Left lung (tissue), 10 donors: Measurements from ENCODE around the gene SYPL2. TPM values are rescaled to one million over a fixed set of nuclear protein-coding genes. Genes with fewer than 3 reads are reported as not detected.
"Not testable (repeated sequence)": the region's sequence is repeated elsewhere in the genome, so short reads cannot be mapped to it uniquely, and the experiment has no call there.

Source experiments
- ATAC-seq: fragments of 200-7000 bp; cut with Tn5 transposase; one replicate; pipeline ENCODE4 v1.9.1; 2020; ENCODE audit warnings: moderate library complexity
- DNase-seq, 4 donors: peaks; one replicate each; pipeline ENCODE4 v3.0.0-alpha.2; 2013 to 2020
- H3K27ac ChIP-seq, 2 donors: fragments of 200-600 bp; sonication (generic) in 1 of 2; one replicate each; pipeline versions ENCODE4 v1.5.0 to v1.8.0; 2020 to 2021
- H3K27me3 ChIP-seq, 2 donors: fragments of 200-600 bp; sonication (generic) in 1 of 2; one replicate each; pipeline versions ENCODE4 v1.5.0 to v1.8.0; 2020 to 2021
- H3K36me3 ChIP-seq, 2 donors: fragments of 200-600 bp; sonication (generic) in 1 of 2; one replicate each; pipeline versions ENCODE4 v1.5.0 to v1.8.0; 2020 to 2021
- H3K4me1 ChIP-seq, 2 donors: fragments of 200-600 bp; one replicate each; pipeline ENCODE4 v1.8.0; 2021
- H3K4me3 ChIP-seq, 2 donors: fragments of 200-600 bp; sonication (generic) in 1 of 2; one replicate each; pipeline versions ENCODE4 v1.5.0 to v1.8.0; 2020 to 2021; ENCODE audit warnings: mild to moderate bottlenecking in 1 of 2
- H3K9me3 ChIP-seq, 2 donors: fragments of 200-600 bp; sonication (generic) in 1 of 2; one replicate each; pipeline versions ENCODE4 v1.5.0 to v1.8.0; 2020 to 2021
- intact Hi-C, 2 donors: fragments of 100-400 bp; cut with DNase I; formaldehyde crosslinking; loops; one replicate each; pipeline versions ENCODE4 v1.11.2 to v1.14.2; 2022
- polyA plus RNA-seq, 6 donors: library from polyadenylated mRNA; unstranded; fragments of 120-200 nt; gene quantifications; one replicate each; pipeline ENCODE4 v1.2.1, GENCODE V29; 2013; ENCODE audit not compliant: insufficient read length in 6 of 6
- total RNA-seq, 2 donors: library from RNA; stranded (reverse); fragmentation: NEBNext Ultra II Directional; extraction: Animal tissue kit (Norgen Biotek cat#: 25700); gene quantifications; one replicate each; pipeline ENCODE4 v1.2.1, GENCODE V29; 2021
- TF ChIP-seq, protein P1 (sequence below), 2 donors: fragments of 200-600 bp; sonication (generic) in 1 of 2; IDR thresholded peaks; one replicate each; pipeline versions ENCODE4 v1.5.0 to v1.8.0; 2021; ENCODE audit warnings: antibody characterized with exemption in 2 of 2
- donor health status: DM: no; HTN: yes; CAD: no.
- donor health status: DM: no; HTN: no; CAD: no.

Gene SYPL2
- total and polyA plus RNA-seq, 8 donors: 0.14 to 4.5 (median 0.28) TPM

DNA sequence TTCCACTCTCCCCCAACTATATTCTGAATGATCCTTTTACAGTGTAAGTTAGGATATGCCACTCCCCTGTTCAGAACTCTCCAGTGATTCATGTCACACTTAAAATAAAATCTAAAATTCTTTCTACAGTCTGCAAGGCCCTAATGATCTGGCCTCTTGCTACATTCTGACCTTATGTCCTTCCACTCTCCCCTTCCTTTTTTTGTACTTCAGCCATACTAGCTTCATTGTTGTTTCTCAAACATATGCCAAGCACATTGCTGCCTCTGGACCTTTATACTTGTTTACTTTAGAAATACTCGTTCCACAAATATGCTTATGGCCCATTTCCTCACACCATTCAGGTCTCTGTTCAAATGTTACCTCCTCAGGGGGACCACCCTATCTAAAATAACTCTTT, 25.3 kb upstream of the SYPL2 start:
- DNase-seq (no peak), ATAC-seq (no peak)
- Histone ChIP-seq H3K27me3 (peaks cover 0 to 27% of the 10 kb centered on the region in 2 donors), H3K36me3 (no peaks in the 10 kb centered on the region), H3K4me3 (no peak overlapping the region), H3K9me3 (no peaks in the 10 kb centered on the region), H3K27ac (no peak overlapping the region), H3K4me1 (no peaks in the 10 kb centered on the region)
- intact Hi-C loops: no loop called here
- TF ChIP-seq, protein P1, sequence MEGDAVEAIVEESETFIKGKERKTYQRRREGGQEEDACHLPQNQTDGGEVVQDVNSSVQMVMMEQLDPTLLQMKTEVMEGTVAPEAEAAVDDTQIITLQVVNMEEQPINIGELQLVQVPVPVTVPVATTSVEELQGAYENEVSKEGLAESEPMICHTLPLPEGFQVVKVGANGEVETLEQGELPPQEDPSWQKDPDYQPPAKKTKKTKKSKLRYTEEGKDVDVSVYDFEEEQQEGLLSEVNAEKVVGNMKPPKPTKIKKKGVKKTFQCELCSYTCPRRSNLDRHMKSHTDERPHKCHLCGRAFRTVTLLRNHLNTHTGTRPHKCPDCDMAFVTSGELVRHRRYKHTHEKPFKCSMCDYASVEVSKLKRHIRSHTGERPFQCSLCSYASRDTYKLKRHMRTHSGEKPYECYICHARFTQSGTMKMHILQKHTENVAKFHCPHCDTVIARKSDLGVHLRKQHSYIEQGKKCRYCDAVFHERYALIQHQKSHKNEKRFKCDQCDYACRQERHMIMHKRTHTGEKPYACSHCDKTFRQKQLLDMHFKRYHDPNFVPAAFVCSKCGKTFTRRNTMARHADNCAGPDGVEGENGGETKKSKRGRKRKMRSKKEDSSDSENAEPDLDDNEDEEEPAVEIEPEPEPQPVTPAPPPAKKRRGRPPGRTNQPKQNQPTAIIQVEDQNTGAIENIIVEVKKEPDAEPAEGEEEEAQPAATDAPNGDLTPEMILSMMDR (IDR thresholded peaks at IDR 0.05): no peak

DNA sequence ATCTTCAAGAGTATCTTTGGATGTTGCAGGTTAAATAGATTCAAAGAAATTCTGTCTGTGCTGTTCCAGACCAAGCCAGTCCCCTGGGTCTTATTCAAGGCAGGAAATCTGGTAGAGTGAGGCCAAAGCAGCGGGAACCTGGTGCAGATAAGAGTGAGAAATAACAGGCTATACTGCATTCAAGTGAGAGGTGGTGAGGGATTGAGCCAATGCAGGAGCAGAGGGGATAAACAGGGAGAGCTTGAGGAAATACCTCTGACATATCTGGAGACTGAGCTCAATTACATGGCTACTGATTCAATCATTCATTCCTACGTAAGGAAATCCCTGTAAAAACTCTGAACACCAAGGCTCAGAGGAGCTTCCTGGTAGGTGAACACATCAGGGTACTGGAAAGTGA, 22.9 kb upstream of the SYPL2 start:
- ATAC-seq: no peak
- Histone ChIP-seq H3K27ac (no peak overlapping the region), H3K27me3 (peaks cover 0 to 48% of the 10 kb centered on the region in 2 donors), H3K4me3 (no peak overlapping the region), H3K36me3 (no peaks in the 10 kb centered on the region), H3K4me1 (no peaks in the 10 kb centered on the region), H3K9me3 (no peaks in the 10 kb centered on the region)
- intact Hi-C loops: no loop called here
- TF ChIP-seq, protein P1 (IDR thresholded peaks at IDR 0.05): no peak
- no peak for DNase-seq

DNA sequence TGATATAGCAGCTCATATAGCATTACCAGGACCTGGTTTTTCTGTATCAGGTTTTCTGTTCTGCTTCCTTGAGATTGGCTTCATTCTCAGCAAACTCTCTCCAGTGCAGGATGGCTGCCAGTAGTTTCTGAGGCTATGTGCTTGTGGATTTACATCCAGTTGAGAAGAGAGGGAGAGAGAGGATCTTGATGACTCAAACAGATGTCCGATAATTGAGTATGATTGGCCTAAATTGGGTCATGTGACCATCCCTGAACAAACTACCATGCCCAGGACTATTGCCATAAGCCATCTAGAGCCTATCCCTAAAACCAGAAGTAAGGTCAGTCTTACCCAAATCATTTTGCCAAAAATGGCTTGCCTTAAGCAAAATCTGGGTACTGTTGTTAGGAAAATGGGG, 22.0 kb upstream of the SYPL2 start:
- no peaks in the 10 kb centered on the region for H3K36me3 ChIP-seq
- DNase-seq (no peak), ATAC-seq (no peak)
- TF ChIP-seq, protein P1 (IDR thresholded peaks at IDR 0.05): no peak
- intact Hi-C loops: no loop called here
- no peak overlapping the region for H3K27ac ChIP-seq
- H3K9me3 ChIP-seq: no peaks in the 10 kb centered on the region
- H3K4me1 ChIP-seq: no peaks in the 10 kb centered on the region
- no peak overlapping the region for H3K4me3 ChIP-seq
- H3K27me3 ChIP-seq: peaks cover 0 to 48% of the 10 kb centered on the region in 2 donors

DNA sequence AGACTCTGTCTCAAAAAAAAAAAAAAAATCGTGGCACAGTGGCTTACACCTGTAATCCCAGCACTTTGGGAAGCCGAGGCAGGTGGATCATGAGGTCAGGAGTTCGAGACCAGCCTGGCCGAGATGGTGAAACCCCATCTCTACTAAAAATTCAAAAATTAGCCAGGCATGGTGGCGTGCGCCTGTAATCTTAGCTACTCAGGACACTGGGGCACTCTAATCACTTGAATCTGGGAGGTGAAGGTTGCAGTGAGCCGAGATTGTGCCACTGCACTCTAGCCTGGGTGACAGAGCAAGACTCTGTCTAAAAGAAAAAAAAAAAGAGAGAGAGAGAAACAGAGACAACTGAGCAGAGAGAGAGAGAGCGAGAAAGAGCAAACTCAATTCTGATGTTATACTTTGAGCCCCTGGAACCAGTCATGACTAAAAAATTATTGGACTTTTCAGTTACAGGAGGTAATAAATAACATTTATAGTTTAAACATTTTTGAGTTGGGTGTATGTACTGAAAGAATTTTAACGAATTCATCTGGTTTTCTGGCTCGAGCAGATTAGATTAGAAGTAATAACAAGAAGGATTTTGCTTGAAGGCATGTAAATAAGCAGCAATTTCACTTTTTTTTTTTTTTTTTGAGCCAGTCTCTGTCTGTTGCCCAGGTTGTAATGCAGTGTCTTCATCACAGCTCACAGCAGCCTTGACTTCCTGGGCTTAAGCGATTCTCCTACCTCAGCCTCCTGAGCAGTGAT, 20.2 kb upstream of the SYPL2 start:
- peaks cover 0 to 60% of the 10 kb centered on the region in 2 donors for H3K27me3 ChIP-seq
- H3K36me3 ChIP-seq, intact Hi-C loops, H3K9me3 ChIP-seq, ATAC-seq, H3K27ac ChIP-seq, DNase-seq, H3K4me1 ChIP-seq, H3K4me3 ChIP-seq: not testable (repeated sequence)

DNA sequence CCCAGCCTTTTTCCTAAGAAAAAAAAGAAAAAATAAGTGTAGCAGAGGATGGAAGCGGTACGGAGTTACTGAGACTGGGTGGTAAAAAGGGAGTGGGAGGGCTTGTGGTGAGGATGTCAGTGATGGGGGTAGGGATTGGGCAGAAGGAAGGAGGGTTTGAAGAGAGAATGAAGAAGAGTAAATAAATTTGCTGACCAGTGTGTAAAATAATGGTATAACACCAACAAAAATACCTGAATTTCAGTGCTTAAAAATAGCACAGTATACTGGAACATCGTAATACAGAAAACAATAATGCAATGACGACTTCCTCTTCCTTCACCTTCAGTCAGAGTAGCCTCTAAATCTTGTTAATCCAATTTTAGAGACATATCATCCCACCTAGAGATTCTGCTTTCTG, 18.8 kb upstream of the SYPL2 start:
- H3K4me3 ChIP-seq: no peak overlapping the region
- DNase-seq (no peak), ATAC-seq (no peak)
- H3K4me1 ChIP-seq: no peaks in the 10 kb centered on the region
- H3K27me3 ChIP-seq: peaks cover 0 to 72% of the 10 kb centered on the region in 2 donors
- no peaks in the 10 kb centered on the region for H3K9me3 ChIP-seq
- TF ChIP-seq, protein P1 (IDR thresholded peaks at IDR 0.05): no peak
- no peaks in the 10 kb centered on the region for H3K36me3 ChIP-seq
- intact Hi-C loops: no loop called here
- H3K27ac ChIP-seq: no peak overlapping the region
